Stimulated activated CD4-positive, alpha-beta T cell treated with anti-CD3 and anti-CD28 coated beads, Interleukin-2, amount 100 ng/mL, for 48 hours (primary cell): ENCODE data around the gene ACOT4.
"Not testable (repeated sequence)": the region's sequence is repeated elsewhere in the genome, so short reads cannot be mapped to it uniquely, and the experiment has no call there.

Experiments
- DNase-seq, 2 donors: peaks; one replicate each; pipeline ENCODE4 v3.0.0-alpha.2; 2020

Gene ACOT4

GRCh38 chr14:73634011-73634833, 42.5 kb downstream of the ACOT4 start:
- no peak for DNase-seq

- not testable (repeated sequence) for DNase-seq
Measured at GRCh38 chr14:73636355-73636754, 44.7 kb downstream of the ACOT4 start.

- no peak for DNase-seq
Measured at GRCh38 chr14:73637830-73638229, 46.2 kb downstream of the ACOT4 start.

- no peak for DNase-seq
Measured at GRCh38 chr14:73640796-73641365, 49.2 kb downstream of the ACOT4 start.

GRCh38 chr14:73644531-73645247, 53.0 kb downstream of the ACOT4 start, which contains the start of gene DNAL1:
TSS of gene DNAL1 (plus strand) at chr14:73644986. CDS start at chr14:73645040, 54 bp downstream.
- peak; percentile 89 to 91 for DNase-seq

GRCh38 chr14:73645248-73645610, 53.6 kb downstream of the ACOT4 start:
- no peak for DNase-seq
